BE2C (cell line): ENCODE measurements around the gene MAGI2.

Experiments used
- DNase-seq: peaks from one replicate; pipeline ENCODE4 v3.0.0-alpha.2; 2020
- H3K27me3 ChIP-seq: fragments of 250-450 bp; sonication (Bioruptor Pico); 2 replicates; pipeline ENCODE4 v1.5.1; 2020; ENCODE audit warnings: mild to moderate bottlenecking
- H3K36me3 ChIP-seq: fragments of 250-450 bp; sonication (Bioruptor Pico); 2 replicates; pipeline ENCODE4 v1.5.1; 2020; ENCODE audit warnings: mild to moderate bottlenecking
- H3K4me1 ChIP-seq: fragments of 250-450 bp; sonication (Bioruptor Pico); 2 replicates; pipeline ENCODE4 v1.5.1; 2020
- H3K4me3 ChIP-seq: 2 replicates; pipeline ENCODE4 v1.5.1; 2011; ENCODE audit warnings: low read depth, low read length
- H3K9me3 ChIP-seq: fragments of 250-450 bp; sonication (Bioruptor Pico); 2 replicates; pipeline ENCODE4 v1.5.1; 2020
- CTCF ChIP-seq: IDR thresholded peaks from 2 replicates; pipeline ENCODE4 v1.5.1; 2012; ENCODE audit warnings: mild to moderate bottlenecking, low read depth, low read length

The MAGI2 gene

DNA sequence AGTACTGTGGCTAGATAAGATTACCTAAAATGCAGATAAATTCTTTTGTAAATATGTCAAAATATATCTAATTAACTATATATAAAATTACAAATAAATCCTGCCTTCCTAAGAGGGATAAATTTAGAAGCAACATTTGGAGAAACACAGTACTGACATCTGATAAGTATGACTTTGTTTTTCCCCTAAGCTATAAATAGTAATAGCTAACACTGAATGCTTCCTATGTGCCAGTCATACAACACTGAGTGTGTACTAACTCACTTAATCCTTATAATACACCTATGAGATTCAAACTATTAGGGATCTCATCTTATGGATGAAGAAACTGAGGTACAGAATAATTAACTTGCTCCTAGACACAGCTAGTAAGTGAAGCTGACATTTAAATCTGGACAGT is 733.4 kb downstream of the MAGI2 start:
- no peak for TF ChIP-seq CTCF
- no peaks in the 10 kb centered on the region for H3K36me3 ChIP-seq
- no peaks in the 10 kb centered on the region for H3K4me1 ChIP-seq
- no peaks in the 10 kb centered on the region; the same call in 1 of the 2 replicates for H3K9me3 ChIP-seq
- DNase-seq: no peak
- H3K27me3 ChIP-seq: no peaks in the 10 kb centered on the region
- H3K4me3 ChIP-seq: no peak overlapping the region

DNA sequence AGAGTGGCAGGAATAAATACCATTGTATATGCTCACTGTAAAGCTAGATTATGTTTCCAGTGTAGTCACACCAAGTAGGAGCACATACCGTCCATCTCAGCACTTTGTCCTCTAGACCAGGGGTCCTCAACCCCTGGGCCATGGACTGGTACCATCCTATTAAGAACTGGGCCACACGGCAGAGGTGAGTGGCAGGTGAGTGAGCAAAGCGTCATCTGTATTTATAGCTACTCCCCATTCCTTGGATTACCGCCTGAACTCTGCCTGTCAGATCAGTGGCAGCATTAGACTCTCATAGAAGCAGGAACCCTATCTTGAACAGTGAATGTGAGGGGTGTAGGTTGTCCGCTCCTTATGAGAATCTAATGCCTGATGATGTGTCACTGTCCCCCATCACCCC is 735.3 kb downstream of the MAGI2 start:
- Histone ChIP-seq H3K4me3 (no peak overlapping the region), H3K9me3 (no peaks in the 10 kb centered on the region), H3K4me1 (no peaks in the 10 kb centered on the region), H3K36me3 (no peaks in the 10 kb centered on the region), H3K27me3 (no peaks in the 10 kb centered on the region)
- no peak for TF ChIP-seq CTCF
- no peak for DNase-seq

- Histone ChIP-seq H3K4me1 (no peaks in the 10 kb centered on the region), H3K36me3 (no peaks in the 10 kb centered on the region), H3K27me3 (no peaks in the 10 kb centered on the region), H3K4me3 (no peak overlapping the region), H3K9me3 (no peaks in the 10 kb centered on the region)
- no peak for DNase-seq
- TF ChIP-seq CTCF: no peak
Observed at GRCh38 chr7:78716876-78717275, 736.6 kb downstream of the MAGI2 start.

DNA sequence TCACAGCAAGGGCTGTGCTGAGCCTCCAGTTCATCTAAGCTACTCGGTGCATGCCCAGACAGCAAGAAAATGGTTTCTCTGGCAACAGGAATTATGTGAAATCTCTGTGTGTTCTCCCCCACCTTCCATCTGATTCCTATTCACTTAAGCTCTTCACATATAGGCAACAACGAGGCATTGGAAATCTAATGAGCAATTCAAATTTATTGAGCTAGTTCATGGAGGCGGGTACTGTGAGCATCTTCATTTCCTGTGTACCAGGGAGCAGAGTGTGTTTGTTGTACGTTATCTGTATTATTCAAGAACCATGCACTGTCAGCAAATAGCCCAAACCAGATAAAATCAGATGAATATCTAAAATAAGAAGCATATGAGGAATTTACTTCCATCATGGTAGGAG is 739.1 kb downstream of the MAGI2 start:
- Histone ChIP-seq H3K36me3 (no peaks in the 10 kb centered on the region), H3K27me3 (no peaks in the 10 kb centered on the region), H3K4me3 (no peak overlapping the region), H3K4me1 (no peaks in the 10 kb centered on the region), H3K9me3 (no peaks in the 10 kb centered on the region)
- no peak for DNase-seq
- TF ChIP-seq CTCF: no peak

DNA sequence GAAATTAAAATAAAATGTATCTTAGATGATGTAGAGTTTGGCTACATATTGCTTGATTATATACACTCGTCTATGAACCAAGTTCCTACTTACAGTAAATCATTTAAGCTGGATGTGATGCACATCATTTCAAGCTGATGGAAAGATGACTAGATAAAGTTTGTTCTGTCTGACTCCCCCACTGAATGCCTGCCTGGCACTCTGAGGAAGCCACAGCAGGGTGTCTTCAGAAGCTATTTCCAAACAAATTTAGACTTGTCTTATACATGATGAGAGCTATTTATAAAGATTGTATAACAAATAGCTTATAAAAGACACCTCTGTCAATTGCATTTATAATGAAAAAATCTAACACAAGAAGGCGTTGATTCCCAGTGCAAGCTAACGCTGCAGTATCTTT is 741.4 kb downstream of the MAGI2 start:
- no peak overlapping the region for H3K4me3 ChIP-seq
- no peaks in the 10 kb centered on the region for H3K9me3 ChIP-seq
- DNase-seq: no peak
- no peaks in the 10 kb centered on the region for H3K4me1 ChIP-seq
- no peaks in the 10 kb centered on the region for H3K36me3 ChIP-seq
- no peaks in the 10 kb centered on the region for H3K27me3 ChIP-seq
- TF ChIP-seq CTCF: no peak

GRCh38 chr7:78709658-78710057 is 743.8 kb downstream of the MAGI2 start:
- Histone ChIP-seq H3K4me1 (no peaks in the 10 kb centered on the region), H3K36me3 (no peaks in the 10 kb centered on the region), H3K9me3 (no peaks in the 10 kb centered on the region), H3K27me3 (no peaks in the 10 kb centered on the region), H3K4me3 (no peak overlapping the region)
- no peak for TF ChIP-seq CTCF
- no peak for DNase-seq
